Type B pancreatic cell (in vitro differentiated cells): ENCODE measurements around the gene AMBRA1. TPM values are rescaled to one million over a fixed set of nuclear protein-coding genes. Genes with fewer than 3 reads are reported as not detected.

Source experiments
- DNase-seq: peaks from one replicate; pipeline ENCODE4 v3.0.0; 2021; ENCODE audit warnings: mixed read lengths; ENCODE audit not compliant: unreplicated experiment; ENCODE audit errors: extremely low spot score
- H3K27ac Mint-ChIP-seq: 2 replicates; pipeline ENCODE4 v1.8.0; 2021; ENCODE audit warnings: mild to moderate bottlenecking, mixed read lengths
- H3K27me3 Mint-ChIP-seq: 2 replicates; pipeline ENCODE4 v1.8.0; 2021; ENCODE audit warnings: mixed read lengths
- H3K36me3 Mint-ChIP-seq: 2 replicates; pipeline ENCODE4 v1.8.0; 2021; ENCODE audit warnings: mixed read lengths
- H3K4me1 Mint-ChIP-seq: one replicate; pipeline ENCODE4 v1.8.0; 2021; ENCODE audit warnings: mixed read lengths; ENCODE audit not compliant: unreplicated experiment
- H3K4me3 Mint-ChIP-seq: 2 replicates; pipeline ENCODE4 v1.8.0; 2021; ENCODE audit warnings: mild to moderate bottlenecking, mixed read lengths
- H3K9me3 Mint-ChIP-seq: 2 replicates; pipeline ENCODE4 v1.8.0; 2021; ENCODE audit warnings: mixed read lengths
- total RNA-seq: library from RNA; stranded (reverse); gene quantifications from 2 replicates; pipeline ENCODE4 v1.2.1, GENCODE V29; 2021; ENCODE audit warnings: low replicate concordance
- TF ChIP-seq, protein P1 (sequence below): fragments of 200-600 bp; sonication (generic); conservative IDR thresholded peaks from 2 replicates; pipeline ENCODE4 v1.5.0; 2021; ENCODE audit warnings: antibody characterized with exemption, mild to moderate bottlenecking

The AMBRA1 gene
- total RNA-seq, 1 donor from 2014 or later = 38.8 TPM

DNA sequence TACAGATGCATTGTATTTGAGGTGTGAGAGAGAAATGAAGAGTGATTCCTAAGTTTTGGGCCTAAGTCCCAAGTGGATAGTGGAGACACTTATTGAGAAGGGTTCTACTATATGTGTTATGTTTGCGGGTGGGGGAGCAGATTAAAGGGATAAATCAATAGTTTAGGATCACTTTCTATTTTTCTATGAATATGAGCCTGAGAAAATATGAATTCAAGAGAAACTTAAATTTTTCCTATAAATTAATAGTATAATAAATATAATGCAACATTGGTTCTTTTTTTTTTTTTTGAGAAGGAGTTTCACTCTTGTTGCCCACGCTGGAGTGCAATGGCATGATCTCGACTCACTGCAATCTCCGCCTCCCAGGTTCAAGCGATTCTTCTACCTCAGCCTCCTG lies 31.3 kb downstream of the AMBRA1 start:
- H3K4me1 Mint-ChIP-seq = peaks cover 20% of the 10 kb centered on the region
- no peaks in the 10 kb centered on the region for H3K36me3 Mint-ChIP-seq
- H3K27ac Mint-ChIP-seq = peak overlapping the region; percentile 2
- no peak for DNase-seq
- no peaks in the 10 kb centered on the region for H3K27me3 Mint-ChIP-seq
- H3K4me3 Mint-ChIP-seq = no peak overlapping the region
- TF ChIP-seq, protein P1, sequence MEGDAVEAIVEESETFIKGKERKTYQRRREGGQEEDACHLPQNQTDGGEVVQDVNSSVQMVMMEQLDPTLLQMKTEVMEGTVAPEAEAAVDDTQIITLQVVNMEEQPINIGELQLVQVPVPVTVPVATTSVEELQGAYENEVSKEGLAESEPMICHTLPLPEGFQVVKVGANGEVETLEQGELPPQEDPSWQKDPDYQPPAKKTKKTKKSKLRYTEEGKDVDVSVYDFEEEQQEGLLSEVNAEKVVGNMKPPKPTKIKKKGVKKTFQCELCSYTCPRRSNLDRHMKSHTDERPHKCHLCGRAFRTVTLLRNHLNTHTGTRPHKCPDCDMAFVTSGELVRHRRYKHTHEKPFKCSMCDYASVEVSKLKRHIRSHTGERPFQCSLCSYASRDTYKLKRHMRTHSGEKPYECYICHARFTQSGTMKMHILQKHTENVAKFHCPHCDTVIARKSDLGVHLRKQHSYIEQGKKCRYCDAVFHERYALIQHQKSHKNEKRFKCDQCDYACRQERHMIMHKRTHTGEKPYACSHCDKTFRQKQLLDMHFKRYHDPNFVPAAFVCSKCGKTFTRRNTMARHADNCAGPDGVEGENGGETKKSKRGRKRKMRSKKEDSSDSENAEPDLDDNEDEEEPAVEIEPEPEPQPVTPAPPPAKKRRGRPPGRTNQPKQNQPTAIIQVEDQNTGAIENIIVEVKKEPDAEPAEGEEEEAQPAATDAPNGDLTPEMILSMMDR = no peak
- no peaks in the 10 kb centered on the region for H3K9me3 Mint-ChIP-seq

GRCh38 chr11:46560300-46560991 lies 33.4 kb downstream of the AMBRA1 start:
- peak overlapping the region; percentile 22 for H3K27ac Mint-ChIP-seq
- no peaks in the 10 kb centered on the region for H3K27me3 Mint-ChIP-seq
- no peaks in the 10 kb centered on the region for H3K9me3 Mint-ChIP-seq
- H3K36me3 Mint-ChIP-seq = no peaks in the 10 kb centered on the region
- DNase-seq = no peak
- peak overlapping the region; percentile 27 for H3K4me3 Mint-ChIP-seq
- peaks cover 26% of the 10 kb centered on the region for H3K4me1 Mint-ChIP-seq
- TF ChIP-seq, protein P1 = no peak

GRCh38 chr11:46559815-46560214 lies 34.0 kb downstream of the AMBRA1 start:
- H3K36me3 Mint-ChIP-seq = no peaks in the 10 kb centered on the region
- H3K27ac Mint-ChIP-seq = no peak overlapping the region
- H3K4me3 Mint-ChIP-seq = no peak overlapping the region
- H3K9me3 Mint-ChIP-seq = no peaks in the 10 kb centered on the region
- TF ChIP-seq, protein P1 = no peak
- no peaks in the 10 kb centered on the region for H3K27me3 Mint-ChIP-seq
- peaks cover 28% of the 10 kb centered on the region for H3K4me1 Mint-ChIP-seq
- DNase-seq = no peak

DNA sequence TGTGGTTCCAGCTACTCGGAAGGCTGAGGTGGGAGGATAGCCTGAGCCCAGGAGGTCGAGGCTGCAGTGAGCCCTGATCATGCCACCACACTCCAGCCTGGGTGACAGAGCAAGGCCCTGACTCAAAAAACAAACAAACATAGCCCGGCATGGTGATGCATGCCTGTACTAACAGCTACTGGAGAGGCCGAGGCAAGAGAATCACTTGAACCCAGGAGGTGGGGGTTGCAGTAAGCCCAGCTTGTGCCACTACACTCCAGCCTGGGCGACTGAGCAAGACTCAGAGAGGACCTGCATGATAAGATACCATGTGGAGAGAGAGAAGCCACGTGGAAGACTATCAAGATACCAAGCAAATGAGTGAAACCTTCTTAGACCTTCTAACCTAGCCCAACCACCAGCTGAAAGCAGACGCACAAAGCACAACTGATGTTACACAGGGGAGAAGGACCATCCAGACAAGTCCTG lies 36.1 kb downstream of the AMBRA1 start:
- Mint-ChIP-seq H3K27ac (no peak overlapping the region), H3K36me3 (no peaks in the 10 kb centered on the region), H3K9me3 (no peaks in the 10 kb centered on the region), H3K27me3 (no peaks in the 10 kb centered on the region), H3K4me1 (peaks cover 42% of the 10 kb centered on the region), H3K4me3 (no peak overlapping the region)
- no peak for DNase-seq
- TF ChIP-seq, protein P1 = no peak

DNA sequence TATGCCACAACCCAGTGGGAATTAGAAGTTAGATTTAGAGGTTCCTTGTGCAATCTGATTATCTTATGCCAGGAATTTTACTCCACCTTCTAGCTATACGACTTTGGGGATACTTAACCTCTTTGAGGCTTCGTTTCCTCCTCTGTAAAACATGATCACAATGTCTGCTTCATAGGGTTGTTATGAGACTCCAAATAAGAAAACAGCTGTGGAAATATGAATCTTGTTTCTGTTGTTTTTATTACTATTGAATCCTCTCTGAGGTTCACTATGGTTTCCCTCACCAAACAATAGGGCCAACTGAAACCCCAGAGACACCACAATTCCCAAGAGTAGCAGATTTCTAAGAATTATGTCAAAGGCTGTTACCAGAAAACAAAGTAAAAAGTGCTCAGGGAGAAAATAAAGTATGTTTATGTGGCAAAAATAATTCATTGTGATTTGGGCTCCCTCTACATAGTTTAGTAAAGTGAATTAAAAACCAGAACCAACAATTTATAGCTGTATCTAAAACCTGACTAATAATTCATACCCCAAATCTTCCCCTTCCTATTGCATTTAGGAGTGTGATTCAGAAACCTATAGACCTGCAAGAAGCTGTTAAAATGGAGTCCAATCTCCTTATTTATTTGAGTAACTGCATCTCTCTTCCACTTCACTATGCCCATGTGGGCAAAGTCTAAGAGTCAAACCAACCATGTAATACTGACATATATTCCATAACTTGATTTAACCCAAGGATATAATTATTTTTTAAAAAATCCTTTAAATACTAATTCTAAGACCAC lies 38.4 kb downstream of the AMBRA1 start:
- Mint-ChIP-seq H3K9me3 (no peaks in the 10 kb centered on the region), H3K27ac (no peak overlapping the region), H3K4me3 (no peak overlapping the region), H3K27me3 (no peaks in the 10 kb centered on the region), H3K36me3 (no peaks in the 10 kb centered on the region), H3K4me1 (peaks cover 32% of the 10 kb centered on the region)
- TF ChIP-seq, protein P1 = no peak
- no peak for DNase-seq
